Measurements from ENCODE around the gene CELA2A.

Gene CELA2A

GRCh38 chr1:15425521-15425920 is 31.0 kb upstream of the CELA2A start:
- TF ChIP-seq SPI1 (IDR thresholded peaks at IDR 0.05; ENCODE audit: borderline replicate concordance, low read depth): no peak
- no peak for TF ChIP-seq CTCF (IDR thresholded peaks at IDR 0.05; ENCODE audit: insufficient read depth, low read length)
- TF ChIP-seq REST (IDR thresholded peaks at IDR 0.05; ENCODE audit: insufficient replicate concordance, low read depth): no peak
- no peak for TF ChIP-seq POLR2AphosphoS5 (IDR thresholded peaks at IDR 0.05; ENCODE audit: low read depth)
- no peak for TF ChIP-seq GABPA (IDR thresholded peaks at IDR 0.05; ENCODE audit: low read depth)
- no peaks in the 10 kb centered on the region for H3K27me3 ChIP-seq (ENCODE audit: insufficient read depth, poor library complexity, severe bottlenecking)
- H3K4me3 ChIP-seq (replicated peaks; ENCODE audit: insufficient read depth, low read length): no peak overlapping the region
- DNase-seq (ENCODE audit: low read depth in 1 of 2, low spot score in 1 of 2): no peak
- no peak overlapping the region for H3K27ac ChIP-seq (replicated peaks)

GRCh38 chr1:15425958-15426357 is 30.6 kb upstream of the CELA2A start:
- TF ChIP-seq POLR2AphosphoS5 (IDR thresholded peaks at IDR 0.05; ENCODE audit: low read depth) (no peak), GABPA (IDR thresholded peaks at IDR 0.05; ENCODE audit: low read depth) (no peak), SPI1 (IDR thresholded peaks at IDR 0.05; ENCODE audit: borderline replicate concordance, low read depth) (no peak), CTCF (IDR thresholded peaks at IDR 0.05; ENCODE audit: insufficient read depth, low read length) (no peak), REST (IDR thresholded peaks at IDR 0.05; ENCODE audit: insufficient replicate concordance, low read depth) (no peak)
- Histone ChIP-seq H3K4me3 (replicated peaks; ENCODE audit: insufficient read depth, low read length) (no peak overlapping the region), H3K27me3 (ENCODE audit: insufficient read depth, poor library complexity, severe bottlenecking) (no peaks in the 10 kb centered on the region), H3K27ac (replicated peaks) (no peak overlapping the region)
- DNase-seq (ENCODE audit: low read depth in 1 of 2, low spot score in 1 of 2): no peak

- no peak for TF ChIP-seq SPI1 (IDR thresholded peaks at IDR 0.05; ENCODE audit: borderline replicate concordance, low read depth)
- TF ChIP-seq CTCF (IDR thresholded peaks at IDR 0.05; ENCODE audit: insufficient read depth, low read length): no peak
- TF ChIP-seq REST (IDR thresholded peaks at IDR 0.05; ENCODE audit: insufficient replicate concordance, low read depth): no peak
- no peak for TF ChIP-seq POLR2AphosphoS5 (IDR thresholded peaks at IDR 0.05; ENCODE audit: low read depth)
- TF ChIP-seq GABPA (IDR thresholded peaks at IDR 0.05; ENCODE audit: low read depth): no peak
- Histone ChIP-seq H3K27ac (replicated peaks) (no peak overlapping the region), H3K4me3 (replicated peaks; ENCODE audit: insufficient read depth, low read length) (no peak overlapping the region), H3K27me3 (ENCODE audit: insufficient read depth, poor library complexity, severe bottlenecking) (no peaks in the 10 kb centered on the region)
- DNase-seq (ENCODE audit: low read depth in 1 of 2, low spot score in 1 of 2): no peak
Measured at GRCh38 chr1:15426492-15427279, 29.8 kb upstream of the CELA2A start.
